GM15510 (cell line): Measurements from ENCODE around the gene EMILIN1.

Source experiments
- POLR2A ChIP-seq: IDR thresholded peaks from 3 replicates; pipeline ENCODE4 v1.6.1; 2011; ENCODE audit warnings: borderline replicate concordance; ENCODE audit not compliant: insufficient read length; ENCODE audit errors: extremely low read depth

EMILIN1 gene

GRCh38 chr2:27078267-27079194 is at the start of gene EMILIN1:
Gene EMILIN1 (plus strand): TSS chr2:27078615. CDS start chr2:27079066, 451 bp downstream.
- no peak for TF ChIP-seq POLR2A

- no peak for TF ChIP-seq POLR2A
Measured at GRCh38 chr2:27029051-27029450, 49.4 kb upstream of the EMILIN1 start.

DNA sequence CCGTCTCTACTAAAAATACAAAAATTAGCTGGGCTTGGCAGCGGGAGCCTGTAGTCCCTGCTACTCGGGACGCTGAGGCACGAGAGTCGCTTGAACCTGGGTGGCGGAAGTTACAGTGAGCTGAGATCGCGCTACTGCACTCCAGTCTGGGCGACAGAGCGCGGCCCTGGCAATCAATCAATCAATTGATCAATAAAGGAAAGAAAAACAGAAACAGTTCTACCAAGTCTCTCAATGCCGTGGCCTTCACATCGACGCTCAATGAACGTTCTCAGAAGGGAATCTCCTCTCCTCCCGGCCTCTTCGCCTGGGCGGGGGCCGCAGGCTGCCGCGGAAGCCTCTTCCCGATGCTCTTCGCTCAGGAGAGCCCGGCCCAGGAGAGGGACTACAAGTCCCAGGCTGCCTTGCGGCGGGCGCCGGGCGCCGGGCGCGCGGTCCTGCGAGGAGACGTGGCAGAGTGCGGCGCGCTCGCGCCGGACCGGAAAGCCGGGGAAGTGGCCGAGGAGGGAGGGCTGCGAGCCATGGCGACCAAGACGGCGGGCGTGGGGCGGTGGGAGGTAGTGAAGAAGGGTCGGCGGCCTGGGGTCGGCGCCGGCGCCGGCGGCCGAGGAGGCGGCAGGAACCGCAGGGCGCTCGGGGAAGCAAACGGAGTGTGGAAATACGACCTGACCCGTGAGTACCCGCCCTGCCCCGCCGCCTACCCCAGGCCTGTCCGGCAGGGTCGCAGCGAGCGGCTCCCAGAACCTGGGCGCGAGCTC is 45.7 kb upstream of the EMILIN1 start, which contains the start of gene TMEM214:
TSS of gene TMEM214 (plus strand) at position 471 of the 758 bp plus-strand sequence. CDS start at position 522, 51 bp downstream.
- TF ChIP-seq POLR2A, result peak; percentile 81

- TF ChIP-seq POLR2A, result no peak
Measured at GRCh38 chr2:27033253-27033852, 45.1 kb upstream of the EMILIN1 start.

GRCh38 chr2:27038012-27038411 is 40.4 kb upstream of the EMILIN1 start:
- no peak for TF ChIP-seq POLR2A

GRCh38 chr2:27038631-27039339 is 39.6 kb upstream of the EMILIN1 start:
- no peak for TF ChIP-seq POLR2A

- TF ChIP-seq POLR2A, result no peak
Measured at GRCh38 chr2:27039426-27039825, 39.0 kb upstream of the EMILIN1 start.

DNA sequence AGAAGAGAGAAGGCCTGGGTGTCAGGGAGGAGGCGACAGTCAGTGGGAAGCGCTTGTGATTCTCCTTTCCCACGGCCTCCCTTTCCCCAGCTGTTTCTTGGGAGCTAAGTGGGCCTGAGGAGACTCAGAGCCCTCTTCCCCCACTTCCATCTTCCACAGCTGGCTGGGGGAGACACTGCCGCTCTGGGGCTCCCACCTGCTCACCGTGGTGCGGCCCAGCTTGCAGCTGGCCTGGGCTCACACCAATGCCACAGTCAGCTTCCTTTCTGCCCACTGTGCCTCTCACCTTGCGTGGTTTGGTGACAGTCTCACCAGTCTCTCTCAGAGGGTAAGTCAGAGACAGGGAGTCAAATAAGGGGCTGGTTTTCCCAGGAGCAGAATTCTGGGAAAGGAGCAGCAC is 38.5 kb upstream of the EMILIN1 start:
- TF ChIP-seq POLR2A, result no peak

DNA sequence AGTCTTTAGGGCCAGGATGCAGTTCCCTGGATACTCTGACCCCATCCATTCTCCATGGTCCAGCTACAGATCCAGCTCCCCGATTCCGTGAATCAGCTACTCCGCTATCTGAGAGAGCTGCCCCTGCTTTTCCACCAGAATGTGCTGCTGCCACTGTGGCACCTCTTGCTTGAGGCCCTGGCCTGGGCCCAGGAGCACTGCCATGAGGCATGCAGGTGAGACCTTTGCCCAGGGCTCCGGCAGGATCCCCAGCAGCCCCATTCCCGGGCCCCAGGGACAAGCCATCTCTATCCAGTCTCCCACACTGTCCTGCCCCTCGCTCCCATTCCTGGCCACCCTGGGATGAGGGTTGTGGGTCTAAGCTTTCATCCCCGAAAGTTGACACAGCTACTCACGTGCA is 38.1 kb upstream of the EMILIN1 start:
- no peak for TF ChIP-seq POLR2A

- no peak for TF ChIP-seq POLR2A
Measured at GRCh38 chr2:27041752-27042151, 36.7 kb upstream of the EMILIN1 start.

GRCh38 chr2:27042159-27042661 is 36.2 kb upstream of the EMILIN1 start:
- TF ChIP-seq POLR2A, result no peak

GRCh38 chr2:27042985-27043634 is 35.3 kb upstream of the EMILIN1 start:
- TF ChIP-seq POLR2A, result no peak

- peak; percentile 29 for TF ChIP-seq POLR2A
Measured at GRCh38 chr2:27049422-27050280, 28.8 kb upstream of the EMILIN1 start.
